ENCODE data around the gene DPP6. TPM values are rescaled to one million over a fixed set of nuclear protein-coding genes. Genes with fewer than 3 reads are reported as not detected.

Gene DPP6
- total RNA-seq, 1 experiment from 2014 or later, result not detected

DNA sequence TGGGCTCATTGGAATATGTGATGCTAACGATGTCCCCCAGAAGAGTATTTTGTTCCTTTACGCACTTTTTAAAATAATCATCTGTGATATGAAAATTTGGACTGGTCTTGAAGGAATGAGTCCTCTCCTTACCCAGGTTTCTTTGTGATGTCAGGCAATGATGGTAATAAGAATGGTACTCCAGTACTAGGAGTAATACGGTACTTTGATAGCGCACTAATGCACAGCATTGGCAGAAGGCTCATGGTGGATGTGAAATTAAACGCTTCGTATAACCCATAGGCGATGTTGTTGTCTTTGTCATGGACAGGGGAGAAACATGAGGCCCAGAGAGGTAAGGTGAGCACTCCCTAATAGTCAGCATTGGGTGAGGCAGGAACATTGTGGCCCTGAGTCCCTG is 125.4 kb downstream of the DPP6 start:
- intact Hi-C loops (cut with micrococcal nuclease; ENCODE audit: unreplicated experiment), result no loop called here
- no peaks in the 10 kb centered on the region for H3K9me3 ChIP-seq (ENCODE audit: insufficient read depth, low read depth)
- no peak for TF ChIP-seq EZH2 (IDR thresholded peaks at IDR 0.05; ENCODE audit: low read depth)
- TF ChIP-seq, protein P1, sequence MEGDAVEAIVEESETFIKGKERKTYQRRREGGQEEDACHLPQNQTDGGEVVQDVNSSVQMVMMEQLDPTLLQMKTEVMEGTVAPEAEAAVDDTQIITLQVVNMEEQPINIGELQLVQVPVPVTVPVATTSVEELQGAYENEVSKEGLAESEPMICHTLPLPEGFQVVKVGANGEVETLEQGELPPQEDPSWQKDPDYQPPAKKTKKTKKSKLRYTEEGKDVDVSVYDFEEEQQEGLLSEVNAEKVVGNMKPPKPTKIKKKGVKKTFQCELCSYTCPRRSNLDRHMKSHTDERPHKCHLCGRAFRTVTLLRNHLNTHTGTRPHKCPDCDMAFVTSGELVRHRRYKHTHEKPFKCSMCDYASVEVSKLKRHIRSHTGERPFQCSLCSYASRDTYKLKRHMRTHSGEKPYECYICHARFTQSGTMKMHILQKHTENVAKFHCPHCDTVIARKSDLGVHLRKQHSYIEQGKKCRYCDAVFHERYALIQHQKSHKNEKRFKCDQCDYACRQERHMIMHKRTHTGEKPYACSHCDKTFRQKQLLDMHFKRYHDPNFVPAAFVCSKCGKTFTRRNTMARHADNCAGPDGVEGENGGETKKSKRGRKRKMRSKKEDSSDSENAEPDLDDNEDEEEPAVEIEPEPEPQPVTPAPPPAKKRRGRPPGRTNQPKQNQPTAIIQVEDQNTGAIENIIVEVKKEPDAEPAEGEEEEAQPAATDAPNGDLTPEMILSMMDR (conservative IDR thresholded peaks at IDR 0.05), result no peak
- no TSS peak for BruUV-seq (replicated peaks)
- no peaks in the 10 kb centered on the region for H4K20me1 ChIP-seq (ENCODE audit: insufficient read depth)
- POLR2A ChIA-PET (ENCODE audit: unreplicated experiment), result no interaction called here
- H3F3A ChIP-seq (ENCODE audit: insufficient read depth, low read depth), result no peaks in the 10 kb centered on the region
- H3K36me3 ChIP-seq (ENCODE audit: low read depth), result no peaks in the 10 kb centered on the region
- H3K4me2 ChIP-seq, result no peak overlapping the region
- H2AFZ ChIP-seq, result no peak overlapping the region
- H3K9me2 ChIP-seq (ENCODE audit: insufficient read depth), result no peaks in the 10 kb centered on the region
- H3K4me1 ChIP-seq (replicated peaks; ENCODE audit: insufficient read depth), result no peaks in the 10 kb centered on the region
- no peak overlapping the region for H3K27ac ChIP-seq
- CTCF ChIA-PET, result no interaction called here
- H3K79me2 ChIP-seq (ENCODE audit: low read depth), result no peaks in the 10 kb centered on the region
- H3K4me3 ChIP-seq, result no peak overlapping the region
- peaks cover 44% of the 10 kb centered on the region for H3K27me3 ChIP-seq (ENCODE audit: insufficient read depth, low read depth)
- no peak for DNase-seq

- H3F3A ChIP-seq (ENCODE audit: insufficient read depth, low read depth), result no peaks in the 10 kb centered on the region
- BruUV-seq (replicated peaks), result no TSS peak
- H3K9me2 ChIP-seq (ENCODE audit: insufficient read depth), result no peaks in the 10 kb centered on the region
- ChIA-PET POLR2A (ENCODE audit: unreplicated experiment) (no interaction called here), CTCF (no interaction called here)
- no peaks in the 10 kb centered on the region for H3K79me2 ChIP-seq (ENCODE audit: low read depth)
- intact Hi-C loops (cut with micrococcal nuclease; ENCODE audit: unreplicated experiment), result no loop called here
- H3K4me1 ChIP-seq (replicated peaks; ENCODE audit: insufficient read depth), result no peaks in the 10 kb centered on the region
- H3K4me2 ChIP-seq, result no peak overlapping the region
- H3K27me3 ChIP-seq (ENCODE audit: insufficient read depth, low read depth), result peaks cover 44% of the 10 kb centered on the region
- no peaks in the 10 kb centered on the region for H3K36me3 ChIP-seq (ENCODE audit: low read depth)
- H2AFZ ChIP-seq, result no peak overlapping the region
- no peaks in the 10 kb centered on the region for H4K20me1 ChIP-seq (ENCODE audit: insufficient read depth)
- H3K27ac ChIP-seq, result no peak overlapping the region
- no peaks in the 10 kb centered on the region for H3K9me3 ChIP-seq (ENCODE audit: insufficient read depth, low read depth)
- H3K4me3 ChIP-seq, result no peak overlapping the region
- no peak for DNase-seq
- TF ChIP-seq, protein P1 (conservative IDR thresholded peaks at IDR 0.05), result no peak
- no peak for TF ChIP-seq EZH2 (IDR thresholded peaks at IDR 0.05; ENCODE audit: low read depth)
These were observed 126.7 kb downstream of the DPP6 start for GRCh38 chr7:154178895-154179294.

DNA sequence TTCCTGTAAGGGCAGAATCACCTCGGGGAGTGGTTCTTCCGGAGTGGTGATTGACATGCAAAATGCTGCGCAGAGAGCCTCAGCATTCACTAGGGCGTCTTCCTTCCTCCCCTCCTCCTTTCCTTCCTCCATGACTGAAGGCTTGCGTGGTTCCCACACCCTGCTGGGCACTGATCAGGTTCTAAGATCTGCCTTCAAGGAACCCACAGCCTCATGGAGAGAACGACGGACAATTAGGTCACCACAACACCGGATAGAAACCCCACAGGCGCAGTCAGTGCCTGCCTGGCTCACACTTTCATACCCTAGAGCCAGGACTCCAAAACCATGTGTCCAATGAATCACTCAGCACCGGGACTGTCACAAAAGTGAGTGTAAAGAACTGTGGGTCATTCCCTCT is 131.3 kb downstream of the DPP6 start:
- POLR2A ChIA-PET (ENCODE audit: unreplicated experiment), result no interaction called here
- no peak overlapping the region for H3K4me3 ChIP-seq
- TF ChIP-seq EZH2 (IDR thresholded peaks at IDR 0.05; ENCODE audit: low read depth), result no peak
- TF ChIP-seq, protein P1 (conservative IDR thresholded peaks at IDR 0.05), result no peak
- CTCF ChIA-PET, result no interaction called here
- intact Hi-C loops (cut with micrococcal nuclease; ENCODE audit: unreplicated experiment), result no loop called here
- no peaks in the 10 kb centered on the region for H3K4me1 ChIP-seq (replicated peaks; ENCODE audit: insufficient read depth)
- H3K9me3 ChIP-seq (ENCODE audit: insufficient read depth, low read depth), result no peaks in the 10 kb centered on the region
- H2AFZ ChIP-seq, result no peak overlapping the region
- H3F3A ChIP-seq (ENCODE audit: insufficient read depth, low read depth), result no peaks in the 10 kb centered on the region
- H3K9me2 ChIP-seq (ENCODE audit: insufficient read depth), result no peaks in the 10 kb centered on the region
- no peak overlapping the region for H3K27ac ChIP-seq
- H3K27me3 ChIP-seq (ENCODE audit: insufficient read depth, low read depth), result peaks cover 58% of the 10 kb centered on the region
- no peak for DNase-seq
- H3K36me3 ChIP-seq (ENCODE audit: low read depth), result no peaks in the 10 kb centered on the region
- no peak overlapping the region for H3K4me2 ChIP-seq
- no TSS peak for BruUV-seq (replicated peaks)
- H3K79me2 ChIP-seq (ENCODE audit: low read depth), result no peaks in the 10 kb centered on the region
- H4K20me1 ChIP-seq (ENCODE audit: insufficient read depth), result no peaks in the 10 kb centered on the region
